Stimulated activated naive CD8-positive, alpha-beta T cell treated with anti-CD3 and anti-CD28 coated beads, Interleukin-15, Interleukin-2, amounts not matched to agents 100 U/mL and 50 U/mL, for 24 hours (primary cell): Measurements from ENCODE around the gene COX7A2.

Experiments used
- ATAC-seq: fragments of 150-1000 bp; cut with Tn5 transposase; one replicate; pipeline ENCODE4 v1.10.0; 2021
- DNase-seq: peaks from one replicate; pipeline ENCODE4 v3.0.0; 2021

Gene COX7A2, protein sequence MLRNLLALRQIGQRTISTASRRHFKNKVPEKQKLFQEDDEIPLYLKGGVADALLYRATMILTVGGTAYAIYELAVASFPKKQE

DNA sequence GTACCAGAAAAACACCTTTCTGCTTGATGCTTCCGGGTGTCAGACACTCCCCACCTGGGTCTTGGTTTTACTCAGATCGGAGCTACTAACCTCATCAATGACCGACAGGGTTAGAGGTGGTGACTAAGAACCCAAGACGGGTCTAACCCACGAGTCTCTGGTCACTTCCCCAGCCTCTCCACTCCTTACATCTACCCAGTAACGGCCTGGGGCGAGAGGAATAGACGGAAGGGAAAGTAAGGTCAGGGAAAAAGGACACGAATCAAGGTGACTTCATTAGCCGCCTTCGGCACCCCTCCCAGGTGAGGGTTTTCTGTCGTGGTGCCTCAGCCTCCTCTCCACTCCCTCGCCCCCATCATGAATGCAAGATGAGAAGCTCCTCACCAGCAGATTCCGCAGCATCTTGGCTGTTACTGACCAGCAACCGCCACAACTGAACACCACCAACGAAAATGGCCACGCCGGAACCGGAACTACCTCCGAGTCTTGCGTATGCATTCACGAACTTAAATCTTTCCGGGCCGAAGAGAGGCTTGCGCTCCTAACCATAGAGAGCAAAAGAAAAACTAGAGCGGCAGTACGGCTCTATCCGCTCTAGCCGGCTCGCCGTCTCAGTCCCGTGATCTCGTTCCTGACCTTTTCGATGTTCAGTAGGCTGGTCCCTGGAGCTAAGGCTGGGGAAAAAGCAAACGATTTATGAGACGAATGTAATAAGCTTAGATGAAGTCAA is at the start of gene COX7A2:
COX7A2 (minus strand) TSS at position 469 of the 730 bp plus-strand sequence; CDS start at position 402, 67 bp downstream.
- DNase-seq = peak; percentile 80
- peak; percentile 99 for ATAC-seq

DNA sequence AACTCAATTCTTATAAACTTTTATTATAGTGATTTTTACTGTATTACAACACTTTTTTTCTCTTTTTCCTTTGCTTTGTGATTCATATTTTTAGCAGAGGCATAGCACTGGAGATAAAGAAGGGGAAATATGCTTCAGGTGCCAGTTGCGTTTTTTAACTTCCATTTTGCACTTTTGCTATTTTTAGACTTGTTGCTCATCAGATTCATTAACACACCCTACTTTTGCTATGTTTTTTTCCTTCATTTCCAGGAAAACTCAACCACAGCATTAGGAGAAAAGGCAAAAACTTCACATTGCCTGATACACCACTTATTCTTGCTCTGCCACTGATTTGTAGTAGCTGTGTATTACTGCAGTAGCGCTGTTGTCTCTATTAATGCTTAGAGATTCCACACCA is 49.0 kb upstream of the COX7A2 start:
- DNase-seq (no peak), ATAC-seq (no peak)

DNA sequence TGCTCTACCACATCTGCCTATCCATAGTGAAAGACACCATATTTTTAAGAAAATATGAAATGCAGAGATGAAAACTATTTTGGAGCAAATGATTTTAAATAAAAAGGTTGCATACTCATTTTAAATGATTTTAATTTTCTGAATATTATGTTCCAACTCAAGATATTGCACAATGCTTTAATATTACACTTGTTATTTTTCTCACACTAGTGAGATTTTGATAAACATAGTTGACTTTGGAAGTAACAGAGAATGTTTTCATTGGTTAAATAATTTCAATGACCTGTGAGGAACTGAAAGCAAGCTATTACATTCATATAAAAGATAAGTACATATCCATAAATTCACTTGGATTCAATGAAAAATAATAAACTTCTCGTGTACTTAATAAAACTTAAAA is 48.1 kb upstream of the COX7A2 start:
- no peak for DNase-seq

DNA sequence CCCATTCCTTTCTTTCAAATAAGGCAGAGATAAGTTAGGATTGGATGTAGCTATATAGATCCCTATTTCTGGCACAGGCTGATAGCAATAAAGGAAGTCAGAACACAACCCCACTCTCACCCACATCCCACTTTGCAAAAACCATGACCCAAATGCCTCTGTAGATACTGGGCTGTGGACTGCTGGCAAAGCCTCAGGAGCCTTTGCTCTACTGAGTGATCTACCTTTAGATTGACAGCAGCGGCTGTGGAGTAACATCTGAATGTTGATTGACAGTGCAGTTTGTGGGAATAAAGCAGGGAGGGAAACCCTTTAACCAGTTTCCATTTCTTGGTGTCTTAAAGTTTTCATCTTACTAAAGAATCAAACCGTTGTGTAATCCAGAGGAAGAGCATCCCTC is 47.7 kb upstream of the COX7A2 start:
- no peak for ATAC-seq
- DNase-seq = no peak

More for the DNA sequence above, 48.1 kb upstream of the COX7A2 start:
- ATAC-seq = no peak

DNA sequence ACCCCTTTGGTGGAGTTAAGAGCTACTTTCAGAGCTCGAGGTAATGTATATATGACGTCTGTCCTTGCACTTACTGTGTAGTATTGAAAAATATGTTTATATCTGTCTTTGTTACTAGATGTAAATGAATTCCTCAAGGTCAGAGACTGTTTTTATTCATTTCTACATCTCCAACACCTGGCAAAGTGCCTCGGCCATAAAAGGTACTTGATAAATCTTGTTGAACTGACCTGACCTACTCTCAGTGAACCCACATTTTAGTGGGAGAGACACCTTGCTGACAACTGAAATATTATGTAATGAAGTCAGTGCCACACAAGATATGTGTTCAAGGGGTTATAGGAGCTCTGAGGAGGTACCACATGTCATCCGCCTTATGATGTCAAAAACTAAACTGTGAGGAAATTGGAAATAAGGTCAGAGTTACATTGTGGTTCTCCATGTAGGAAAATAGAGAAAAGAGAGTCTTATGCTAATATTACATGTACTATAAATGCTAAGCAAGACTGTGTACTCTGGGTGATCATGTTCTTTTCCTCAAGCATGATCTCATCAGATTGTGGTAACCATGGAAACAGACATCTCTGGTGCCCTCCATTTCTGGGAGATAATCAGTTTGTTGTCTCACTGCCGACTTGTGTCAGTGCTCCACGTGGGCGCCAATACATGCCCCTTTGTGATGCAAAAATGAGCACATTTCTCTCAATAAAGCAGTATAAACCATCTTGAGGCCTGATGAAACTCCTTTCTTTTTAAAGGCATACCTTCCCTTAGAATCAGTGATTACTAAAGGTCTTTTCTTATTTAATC is 46.7 kb upstream of the COX7A2 start:
- no peak for ATAC-seq
- no peak for DNase-seq

DNA sequence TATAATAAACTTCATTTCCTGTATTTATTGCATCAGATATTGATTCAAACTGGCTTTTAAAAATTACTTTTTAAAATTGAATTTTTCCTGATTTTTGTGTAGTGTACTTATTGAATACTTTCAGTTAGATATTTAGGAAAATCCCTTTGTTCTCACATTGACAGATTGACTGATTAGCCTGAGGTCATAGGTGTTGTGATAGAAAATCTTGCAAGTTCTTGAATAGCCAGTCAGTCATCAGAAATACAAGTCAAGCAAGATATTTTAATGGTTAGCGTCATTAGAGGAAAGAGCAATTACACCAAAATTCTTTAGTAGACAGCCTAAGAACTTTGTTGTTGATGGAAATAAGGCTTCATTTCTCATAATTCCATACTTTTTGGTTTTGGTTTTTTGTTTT is 44.4 kb upstream of the COX7A2 start:
- ATAC-seq (no peak), DNase-seq (no peak)

DNA sequence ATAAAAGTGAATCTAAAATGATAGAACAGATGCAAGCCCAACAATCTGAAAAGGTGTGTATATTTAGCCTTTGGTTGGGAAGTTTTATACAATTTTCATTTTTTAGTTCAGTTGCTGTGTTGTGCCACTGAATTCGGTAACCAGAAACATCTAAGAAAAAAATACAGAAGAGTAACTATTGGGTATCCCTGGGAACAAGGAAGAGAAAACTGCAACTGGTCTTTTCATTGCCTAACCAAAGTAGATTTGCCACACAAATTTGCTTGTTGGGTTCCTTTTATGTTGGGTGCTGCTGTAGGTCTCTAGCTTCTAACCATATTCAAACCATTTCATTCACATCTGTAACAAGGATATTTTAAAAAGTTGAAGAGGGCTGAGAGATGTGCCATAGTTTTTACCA is 43.8 kb upstream of the COX7A2 start:
- ATAC-seq (no peak), DNase-seq (no peak)

DNA sequence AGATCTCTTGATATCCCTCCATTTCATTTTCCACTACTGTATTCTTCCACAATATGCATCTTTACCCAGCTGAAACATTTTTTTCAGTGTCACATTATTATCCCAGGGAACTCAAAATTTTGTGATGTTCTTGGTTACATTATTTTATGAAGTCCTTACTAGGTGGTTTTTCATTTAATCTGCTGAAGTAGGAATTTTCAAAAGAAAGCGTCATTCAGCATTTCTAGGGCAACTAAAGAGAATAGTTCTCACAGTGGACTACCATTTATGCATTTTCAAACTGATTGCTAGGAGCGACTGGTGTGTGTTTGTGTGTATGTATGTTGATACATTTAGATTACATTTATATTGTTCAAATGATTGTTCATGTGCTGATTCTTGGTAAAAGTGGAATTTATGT is 43.4 kb upstream of the COX7A2 start:
- DNase-seq (no peak), ATAC-seq (no peak)

DNA sequence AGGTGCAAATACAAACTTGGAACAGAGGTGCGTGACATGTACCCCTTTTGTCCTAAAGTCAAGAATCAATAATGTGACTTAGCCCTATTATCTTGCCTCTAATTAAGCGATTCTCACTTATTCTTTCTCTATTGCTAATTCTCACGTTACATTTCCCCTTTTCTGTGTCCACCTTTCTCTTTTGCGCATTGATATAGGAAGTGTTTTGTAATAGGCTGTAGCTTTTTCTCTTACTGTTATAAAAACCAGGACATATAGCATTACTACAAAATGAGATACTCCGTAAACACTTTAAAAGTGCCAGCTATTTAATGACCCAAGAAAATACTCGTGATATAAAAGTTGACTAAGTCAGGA is 41.7 kb upstream of the COX7A2 start:
- no peak for ATAC-seq
- DNase-seq = no peak

DNA sequence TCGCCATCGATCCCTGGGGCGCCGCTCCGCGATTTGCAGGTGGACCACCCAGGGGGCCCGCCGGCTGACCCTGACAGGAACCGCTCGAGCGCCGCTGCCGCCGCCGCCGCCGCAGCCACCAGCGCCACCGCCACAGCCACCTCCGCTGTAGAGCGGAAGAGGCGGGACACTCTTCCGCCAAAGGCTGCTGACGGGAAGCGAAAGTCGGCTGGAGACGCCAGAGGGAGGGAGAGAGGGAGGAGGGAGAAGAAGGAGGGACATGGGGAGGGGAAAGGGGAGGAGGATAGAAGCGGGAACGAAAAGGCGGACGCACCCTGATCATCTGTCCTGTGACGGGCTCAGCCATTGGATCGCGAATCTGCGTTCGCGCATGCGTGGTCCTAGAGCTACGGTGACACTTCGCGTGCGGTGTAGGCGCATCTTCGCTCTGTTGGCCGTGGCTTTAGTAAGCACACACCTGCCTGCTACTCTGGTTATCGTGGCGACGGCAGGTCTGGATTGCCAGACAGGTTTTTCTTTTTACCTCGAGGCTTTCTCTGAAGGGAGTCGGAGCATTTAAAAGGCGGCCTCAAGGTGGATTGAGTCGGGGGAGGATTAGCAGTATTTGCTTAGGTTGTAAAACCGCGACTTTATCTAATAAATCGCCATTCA is 41.2 kb upstream of the COX7A2 start, which contains the start of gene TMEM30A:
TMEM30A (minus strand) TSS at position 161 of the 651 bp plus-strand sequence; CDS start at position 7, 154 bp downstream.
- DNase-seq = peak; percentile 95
- peak; percentile 98 for ATAC-seq

DNA sequence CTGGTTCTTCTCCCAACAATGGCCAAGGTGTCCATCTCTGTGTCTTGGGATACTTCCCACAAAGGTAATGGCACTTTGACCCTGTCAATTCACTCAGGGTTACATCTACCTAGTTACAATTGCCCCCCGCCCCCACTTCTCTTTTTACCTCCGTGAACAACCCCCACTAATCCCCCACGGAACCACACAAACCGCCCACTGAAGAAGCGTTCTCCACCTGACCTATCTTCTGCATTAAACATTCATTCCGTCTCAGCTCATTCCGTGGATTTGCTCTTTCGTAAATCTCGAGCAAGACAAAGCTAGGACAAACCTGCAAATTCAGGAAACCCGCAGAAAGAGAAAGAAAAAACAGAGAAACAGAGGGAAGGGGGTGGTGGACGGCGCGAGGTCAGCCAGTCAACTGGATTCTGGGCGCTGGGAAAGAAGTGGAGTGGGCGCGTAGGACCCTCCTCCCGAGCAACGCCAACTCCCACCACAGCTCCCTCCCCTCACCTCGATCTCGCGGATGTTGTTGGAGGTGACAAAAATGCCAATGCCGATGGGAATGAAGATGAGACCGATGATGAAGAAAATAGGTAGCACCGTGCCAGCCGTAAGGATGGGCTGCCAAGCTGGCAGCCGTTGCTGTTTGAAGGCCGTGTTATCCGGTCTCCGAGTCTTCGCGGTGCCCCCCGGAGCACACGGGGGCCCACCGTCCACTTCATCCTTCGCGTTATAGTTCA is 40.5 kb upstream of the COX7A2 start:
- DNase-seq (peak; percentile 36), ATAC-seq (peak; percentile 15)

DNA sequence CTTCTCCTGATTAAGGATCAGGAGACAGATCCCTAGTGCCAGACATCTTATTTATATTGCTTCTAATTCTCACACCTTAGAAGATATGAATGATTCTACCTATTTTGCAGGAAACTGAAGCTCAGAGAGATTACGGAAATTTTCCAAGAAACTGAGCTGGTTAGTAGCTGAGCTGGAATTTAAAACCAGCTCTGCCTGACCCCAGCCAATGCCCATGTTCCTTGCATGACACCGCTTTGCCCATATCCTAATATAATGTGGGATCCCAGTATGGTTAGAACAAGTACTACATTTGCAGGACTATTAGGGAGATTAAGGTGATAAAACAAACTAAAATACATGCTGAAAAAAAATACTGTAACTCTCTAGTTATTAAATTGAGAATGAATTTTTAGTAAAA is 39.1 kb upstream of the COX7A2 start:
- ATAC-seq = no peak
- no peak for DNase-seq

DNA sequence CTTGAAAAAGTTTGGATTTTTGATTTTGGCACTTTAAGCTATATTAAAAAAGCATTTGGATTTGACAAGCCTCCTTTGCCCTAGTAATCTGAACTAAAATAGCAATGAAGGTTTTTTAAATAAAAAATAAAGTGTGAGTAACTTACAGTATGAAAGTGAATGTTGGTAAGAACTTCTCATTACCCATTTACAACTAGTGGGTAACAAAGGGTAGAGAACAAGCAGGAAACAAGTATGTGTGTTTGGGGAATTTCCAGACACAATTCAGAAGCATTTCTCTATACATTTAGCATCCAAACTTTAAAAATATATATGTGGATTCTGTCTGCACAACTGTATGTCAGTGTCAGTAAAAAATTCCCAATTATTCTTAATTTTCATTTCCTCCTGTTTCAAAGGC is 38.1 kb upstream of the COX7A2 start:
- ATAC-seq = no peak
- DNase-seq = no peak

DNA sequence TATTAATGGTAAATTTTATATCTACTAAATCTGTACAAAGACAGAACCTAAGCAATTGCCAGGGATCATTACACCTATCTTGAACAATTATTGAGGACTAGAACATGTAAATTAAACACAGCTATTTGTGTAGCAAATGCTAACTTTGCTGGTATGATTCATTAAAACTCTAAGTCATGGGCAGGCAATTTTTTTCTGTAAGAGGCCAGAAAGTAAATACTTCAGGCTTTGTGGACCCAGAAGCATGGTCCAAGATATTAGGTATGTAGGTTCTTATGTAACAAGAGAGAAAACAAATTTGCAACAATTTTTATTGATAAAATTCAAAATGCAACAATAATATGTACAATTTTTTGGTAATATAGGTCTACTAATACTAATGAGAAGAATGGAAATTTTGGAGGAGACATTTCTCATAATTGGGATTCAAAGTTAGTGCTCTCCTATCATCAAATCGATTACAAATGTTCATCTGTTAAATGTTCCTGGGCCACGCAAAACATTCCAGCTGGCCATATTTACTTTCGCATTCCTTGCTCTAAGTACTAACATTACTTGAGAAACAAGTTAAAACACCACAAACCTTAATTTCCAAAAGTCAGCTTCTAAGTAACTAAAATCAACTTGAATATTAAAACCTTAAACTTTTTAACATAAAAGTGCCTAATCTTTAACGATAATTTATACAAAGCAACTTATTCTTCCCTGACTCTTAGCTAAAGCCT is 36.7 kb upstream of the COX7A2 start:
- no peak for ATAC-seq
- DNase-seq = no peak

DNA sequence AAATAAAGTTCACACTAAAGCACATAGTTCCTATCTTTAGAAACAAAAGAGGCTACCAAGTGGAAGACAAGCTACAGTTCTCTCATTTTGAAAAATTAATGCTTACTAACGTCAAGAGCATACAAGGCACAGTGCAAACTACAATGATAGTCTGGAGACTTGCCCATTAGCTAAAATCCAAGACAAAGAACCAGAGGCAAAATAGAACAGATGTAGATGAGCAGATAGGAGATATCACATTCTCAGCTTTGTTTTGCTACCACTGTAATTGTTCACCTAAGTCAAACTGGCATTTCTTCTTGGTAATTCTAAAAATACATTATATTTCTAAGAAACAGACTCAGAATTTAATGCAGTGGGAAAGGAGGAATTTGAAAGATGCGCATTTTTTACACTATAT is 35.8 kb upstream of the COX7A2 start:
- ATAC-seq (no peak), DNase-seq (no peak)

DNA sequence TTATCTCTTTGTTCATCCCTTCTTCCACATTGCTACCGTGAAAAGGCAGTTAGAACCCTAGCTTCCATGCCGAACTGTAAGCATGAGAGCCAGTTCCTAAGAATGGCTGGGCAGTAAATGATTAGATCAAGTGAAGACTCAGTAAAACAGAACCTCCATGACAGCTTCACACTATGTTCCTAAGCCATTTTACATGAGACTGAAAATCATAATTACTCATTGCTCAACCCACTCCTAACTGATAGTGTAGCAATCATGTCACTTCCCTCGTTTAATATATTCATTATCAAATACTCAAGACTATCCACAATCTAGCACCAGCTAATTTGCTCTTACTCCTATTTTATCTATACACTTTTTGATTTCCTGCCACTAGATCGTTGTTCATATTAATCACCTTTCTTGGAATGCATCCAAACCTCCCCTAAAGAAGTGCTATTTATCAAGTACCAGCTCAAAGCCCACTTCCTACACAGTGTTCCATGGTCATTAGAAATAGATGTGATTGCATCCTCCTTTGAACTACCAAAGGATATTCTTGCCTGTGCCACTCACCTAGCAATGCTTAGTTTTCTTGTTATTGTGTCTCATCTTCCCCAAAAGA is 35.0 kb upstream of the COX7A2 start:
- DNase-seq = no peak
- peak; percentile 65 for ATAC-seq

DNA sequence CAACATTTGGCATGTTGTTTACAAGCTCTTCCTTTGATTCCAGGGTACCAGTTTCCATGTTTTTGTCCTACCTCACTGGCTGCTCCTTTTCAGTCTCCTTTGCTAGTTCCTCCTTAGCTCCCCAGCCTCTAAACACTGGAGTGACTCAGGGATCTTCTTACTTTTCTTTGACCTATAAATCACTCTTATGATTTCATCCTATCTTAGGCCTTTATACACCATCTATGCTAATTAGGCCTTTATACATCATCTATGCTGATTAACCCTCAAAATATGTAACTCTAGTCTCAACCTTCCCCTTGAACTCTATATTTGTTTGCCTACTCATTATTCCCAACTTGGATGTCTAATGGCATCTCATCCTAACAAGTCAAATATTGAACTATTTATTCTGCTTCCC is 31.5 kb upstream of the COX7A2 start:
- peak; percentile 73 for ATAC-seq

DNA sequence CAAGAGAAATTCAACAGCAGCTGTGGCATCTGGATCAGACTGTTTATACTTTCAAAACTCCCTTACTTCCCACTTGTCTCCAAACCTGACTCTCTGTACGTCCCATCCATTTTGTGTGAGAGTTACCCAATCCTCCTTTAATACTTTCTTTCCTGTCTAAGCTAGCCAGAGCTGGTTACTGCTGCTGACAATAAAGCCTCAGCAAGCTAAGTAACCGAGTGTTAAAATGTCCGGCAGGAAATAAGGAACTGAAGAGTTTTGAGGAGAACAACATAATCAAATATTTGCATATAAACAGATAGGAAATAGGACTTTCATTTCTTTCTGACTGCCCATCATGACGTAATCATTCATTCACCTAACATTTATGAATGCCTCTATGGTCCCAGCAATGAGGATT is 29.4 kb upstream of the COX7A2 start:
- no peak for DNase-seq
- ATAC-seq = no peak

More for the DNA sequence above, 31.5 kb upstream of the COX7A2 start:
- DNase-seq = no peak

DNA sequence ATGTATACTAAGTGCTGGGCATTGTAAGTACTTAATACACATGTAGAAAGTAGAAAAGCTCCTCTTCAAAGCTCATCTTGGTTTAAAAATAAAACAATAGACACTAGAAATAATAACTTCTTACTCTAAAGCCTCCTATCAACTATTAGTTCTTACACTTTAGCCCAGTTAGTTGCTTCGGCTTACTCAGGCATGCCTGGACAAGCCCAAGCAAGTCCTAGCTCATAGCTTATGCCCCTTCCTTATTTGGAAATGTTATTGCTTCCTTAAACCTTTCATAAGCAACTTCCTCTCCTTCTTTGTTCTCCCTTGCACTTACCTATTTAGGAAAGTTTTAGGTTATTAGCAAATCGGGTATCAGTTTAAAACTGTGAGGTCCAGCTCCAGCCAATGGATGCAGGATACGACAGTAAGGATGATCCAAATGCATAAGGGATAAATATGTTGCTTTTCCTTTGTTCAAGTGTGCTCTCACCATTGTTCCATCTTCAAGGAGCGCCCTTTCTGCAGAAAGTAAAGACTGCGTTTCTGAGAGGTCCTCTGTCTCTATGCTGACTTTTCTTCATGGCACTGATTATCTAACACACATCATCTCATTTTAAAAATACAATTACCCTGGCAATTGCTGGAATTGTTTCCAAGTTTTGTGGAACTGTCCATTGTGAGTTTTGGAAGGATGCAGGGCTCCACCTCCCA is 28.7 kb upstream of the COX7A2 start:
- ATAC-seq (no peak), DNase-seq (no peak)

DNA sequence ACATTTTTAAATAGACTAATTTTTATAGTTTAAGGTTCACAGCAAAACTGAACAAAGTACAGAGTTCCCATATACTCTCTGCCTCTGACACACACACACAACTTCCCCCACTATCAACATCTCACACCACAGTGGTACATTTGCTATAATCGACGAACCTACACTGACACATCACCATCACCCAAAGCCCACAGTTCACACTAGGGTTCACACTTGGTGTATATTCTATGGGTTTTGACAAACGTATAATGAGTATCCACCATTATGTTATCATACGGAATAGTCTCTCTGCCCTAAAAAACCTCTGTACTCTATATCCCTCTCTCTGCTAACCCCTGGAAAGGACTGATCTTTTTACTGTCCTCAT is 25.4 kb upstream of the COX7A2 start:
- no peak for ATAC-seq
- no peak for DNase-seq
